HepG2 (cell line): ENCODE results near the gene TOR2A. TPM values are rescaled to one million over a fixed set of nuclear protein-coding genes. Genes with fewer than 3 reads are reported as not detected.
A peak's percentile ranks its signal among the peaks of the same experiment; 100 is the strongest.

Source experiments
- HCFC1 ChIP-seq: fragments of 150-350 bp; IDR thresholded peaks from 2 replicates; pipeline ENCODE4 v1.6.1; 2014; ENCODE audit warnings: low read depth, low read length
- NKX3-1 ChIP-seq: sonication (generic); formaldehyde crosslinking; IDR thresholded peaks from 2 replicates; pipeline ENCODE4 v1.5.0; 2020; ENCODE audit warnings: missing genetic modification reagents
- POLR2AphosphoS2 ChIP-seq: IDR thresholded peaks from 2 replicates; pipeline ENCODE4 v1.6.1; 2011; ENCODE audit warnings: low read depth, low read length, improper control_type of control experiment
- SATB2 ChIP-seq: sonication (generic); formaldehyde crosslinking; IDR thresholded peaks from 2 replicates; pipeline ENCODE4 v1.5.0; 2020; ENCODE audit warnings: missing genetic modification reagents
- SKI ChIP-seq: fragments of 450-650 bp; IDR thresholded peaks from one replicate; pipeline ENCODE4 v1.6.1; 2018; ENCODE audit warnings: mild to moderate bottlenecking; ENCODE audit not compliant: partially characterized antibody
- SPEN ChIP-seq: sonication (generic); formaldehyde crosslinking; IDR thresholded peaks from 2 replicates; pipeline ENCODE4 v1.5.1; 2020; ENCODE audit warnings: low read depth, mild to moderate bottlenecking, missing genetic modification reagents
- TRIM24 ChIP-seq: sonication (generic); formaldehyde crosslinking; IDR thresholded peaks from 2 replicates; pipeline ENCODE4 v1.8.0; 2022; ENCODE audit warnings: mild to moderate bottlenecking, missing genetic modification reagents
- ZFP1 ChIP-seq: IDR thresholded peaks from 2 replicates; pipeline ENCODE4 v1.6.1; 2016
- ZNF10 ChIP-seq: sonication (generic); formaldehyde crosslinking; IDR thresholded peaks from 2 replicates; pipeline ENCODE4 v1.4.0; 2020; ENCODE audit warnings: mild to moderate bottlenecking, low read depth, missing genetic modification reagents, borderline replicate concordance
- ZNF264 ChIP-seq: sonication (generic); formaldehyde crosslinking; IDR thresholded peaks from 2 replicates; pipeline ENCODE4 v1.4.0; 2020; ENCODE audit warnings: missing genetic modification reagents
- ZNF737 ChIP-seq: sonication (generic); formaldehyde crosslinking; IDR thresholded peaks from 2 replicates; pipeline ENCODE4 v1.5.0; 2020; ENCODE audit warnings: missing genetic modification reagents, mild to moderate bottlenecking, borderline replicate concordance
- ZNF883 ChIP-seq: sonication (generic); formaldehyde crosslinking; IDR thresholded peaks from 2 replicates; pipeline ENCODE4 v1.5.1; 2020; ENCODE audit warnings: mild to moderate bottlenecking, missing genetic modification reagents; ENCODE audit errors: not compliant biosample characterization
- polyA plus RNA-seq, 8 experiments: library from polyadenylated mRNA; depleted of rRNA in 3 of 8; stranded (reverse) in 7 of 8; unstranded in 1 of 8; fragments of >200 nt; fragmentation: Illumina TruSeq in 4 of 8; extraction: Trizol in 4 of 8; gene quantifications; 2 replicates each; pipeline versions ENCODE4 v1.2.1 to v1.2.3, GENCODE V29; 2011 to 2016; ENCODE audit warnings: low read depth in 4 of 8, missing spikeins in 1 of 8, mixed read lengths in 1 of 8; ENCODE audit not compliant: insufficient read depth in 1 of 8
- total RNA-seq, 5 experiments: library from RNA; depleted of rRNA; stranded (reverse); fragments of >200 nt; fragmentation: Illumina TruSeq; extraction: Trizol; gene quantifications; 2 replicates each; pipeline ENCODE4 v1.2.3, GENCODE V29; 2016; ENCODE audit warnings: low read depth in 1 of 5
- TF ChIP-seq, protein P1 (sequence below): sonication (generic); formaldehyde crosslinking; IDR thresholded peaks from 2 replicates; pipeline ENCODE4 v1.8.1; 2023; ENCODE audit warnings: mild to moderate bottlenecking, moderate library complexity, missing genetic modification reagents
- TF ChIP-seq, protein P2 (sequence below): sonication (generic); formaldehyde crosslinking; IDR thresholded peaks from 2 replicates; pipeline ENCODE4 v1.5.0; 2020; ENCODE audit warnings: mild to moderate bottlenecking, missing genetic modification reagents, borderline replicate concordance
- TF ChIP-seq, protein P3 (sequence below): sonication (generic); formaldehyde crosslinking; IDR thresholded peaks from 2 replicates; pipeline ENCODE4 v1.5.0; 2020; ENCODE audit warnings: missing genetic modification reagents
- TF ChIP-seq, protein P4 (sequence below): sonication (generic); formaldehyde crosslinking; IDR thresholded peaks from 2 replicates; pipeline ENCODE4 v1.4.0; 2020; ENCODE audit warnings: missing genetic modification reagents
- TF ChIP-seq, protein P5 (sequence below): IDR thresholded peaks from 2 replicates; pipeline ENCODE4 v1.6.1; 2016; ENCODE audit warnings: missing genetic modification reagents, missing compliant biosample characterization
- TF ChIP-seq, protein P6 (sequence below): sonication (generic); formaldehyde crosslinking; IDR thresholded peaks from 2 replicates; pipeline ENCODE4 v1.4.0; 2020; ENCODE audit warnings: missing genetic modification reagents
- TF ChIP-seq, protein P7 (sequence below): sonication (generic); formaldehyde crosslinking; IDR thresholded peaks from 2 replicates; pipeline ENCODE4 v1.5.1; 2020; ENCODE audit warnings: mild to moderate bottlenecking, moderate library complexity, missing genetic modification reagents
- TF ChIP-seq, protein P8 (sequence below): sonication (generic); formaldehyde crosslinking; IDR thresholded peaks from 2 replicates; pipeline ENCODE4 v1.4.0; 2020; ENCODE audit warnings: missing genetic modification reagents

Gene TOR2A
- total and polyA plus RNA-seq, 2 of the 13 experiments (the other 11 are each of a cell fraction or from before 2014, with no cell fraction given): 3.5 to 7.2 TPM

DNA sequence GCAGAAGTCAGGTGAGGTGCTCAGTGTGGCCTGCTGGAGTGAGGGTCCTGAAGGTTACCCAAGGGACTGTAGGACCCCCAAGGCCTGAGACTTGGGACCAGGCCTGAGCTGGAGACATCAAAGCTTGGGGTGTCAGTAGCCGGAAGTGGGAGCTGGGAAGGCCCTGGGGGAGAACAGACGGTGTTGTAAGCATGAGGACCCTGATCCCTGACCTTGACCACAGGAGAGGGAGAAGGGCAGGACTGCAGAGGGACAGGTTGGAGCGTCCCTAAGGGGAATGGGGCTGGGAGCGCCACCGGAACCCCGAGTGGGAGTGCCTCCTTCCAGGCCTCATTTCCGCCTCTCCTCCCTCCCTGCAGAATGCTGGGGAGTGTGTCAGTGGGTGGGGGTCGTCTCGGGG lies 18.7 kb downstream of the TOR2A start (continued):
- TF ChIP-seq HCFC1 (no peak), TRIM24 (no peak), ZFP1 (CRISPR knock-in tag) (no peak), POLR2AphosphoS2 (no peak), ZNF10 (CRISPR knock-in tag) (no peak), SATB2 (no peak), SPEN (CRISPR knock-in tag) (peak; percentile 6; the same call in 1 of the 2 replicates), ZNF883 (CRISPR knock-in tag) (no peak), NKX3-1 (no peak), ZNF737 (CRISPR knock-in tag) (no peak), ZNF264 (CRISPR knock-in tag) (no peak), SKI (no peak)
- TF ChIP-seq, protein P1, sequence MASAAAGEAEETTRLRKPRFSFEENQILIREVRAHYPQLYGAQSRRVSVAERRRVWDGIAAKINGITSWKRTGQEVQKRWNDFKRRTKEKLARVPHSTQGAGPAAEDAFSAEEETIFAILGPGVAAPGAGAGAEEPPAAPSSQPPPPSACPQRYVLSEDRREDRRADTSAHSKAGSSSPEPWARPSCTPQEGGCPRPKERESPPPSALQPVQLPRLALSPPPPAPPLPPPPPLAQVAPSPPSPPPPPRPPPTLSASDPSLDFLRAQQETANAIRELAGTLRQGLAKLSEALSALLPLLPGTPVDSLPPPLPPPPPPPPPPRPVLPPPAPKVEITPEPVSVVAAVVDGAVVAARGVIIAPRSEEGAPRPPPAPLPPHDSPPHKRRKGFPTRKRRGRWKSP (CRISPR knock-in tag): no peak
- TF ChIP-seq, protein P2, sequence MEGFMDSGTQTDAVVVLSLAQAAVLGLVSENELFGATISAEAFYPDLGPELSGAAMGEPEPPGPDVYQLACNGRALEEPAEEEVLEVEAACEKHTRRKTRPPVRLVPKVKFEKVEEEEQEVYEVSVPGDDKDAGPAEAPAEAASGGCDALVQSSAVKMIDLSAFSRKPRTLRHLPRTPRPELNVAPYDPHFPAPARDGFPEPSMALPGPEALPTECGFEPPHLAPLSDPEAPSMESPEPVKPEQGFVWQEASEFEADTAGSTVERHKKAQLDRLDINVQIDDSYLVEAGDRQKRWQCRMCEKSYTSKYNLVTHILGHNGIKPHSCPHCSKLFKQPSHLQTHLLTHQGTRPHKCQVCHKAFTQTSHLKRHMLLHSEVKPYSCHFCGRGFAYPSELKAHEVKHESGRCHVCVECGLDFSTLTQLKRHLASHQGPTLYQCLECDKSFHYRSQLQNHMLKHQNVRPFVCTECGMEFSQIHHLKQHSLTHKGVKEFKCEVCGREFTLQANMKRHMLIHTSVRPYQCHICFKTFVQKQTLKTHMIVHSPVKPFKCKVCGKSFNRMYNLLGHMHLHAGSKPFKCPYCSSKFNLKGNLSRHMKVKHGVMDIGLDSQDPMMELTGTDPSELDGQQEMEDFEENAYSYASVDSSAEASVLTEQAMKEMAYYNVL: no peak
- TF ChIP-seq, protein P3, sequence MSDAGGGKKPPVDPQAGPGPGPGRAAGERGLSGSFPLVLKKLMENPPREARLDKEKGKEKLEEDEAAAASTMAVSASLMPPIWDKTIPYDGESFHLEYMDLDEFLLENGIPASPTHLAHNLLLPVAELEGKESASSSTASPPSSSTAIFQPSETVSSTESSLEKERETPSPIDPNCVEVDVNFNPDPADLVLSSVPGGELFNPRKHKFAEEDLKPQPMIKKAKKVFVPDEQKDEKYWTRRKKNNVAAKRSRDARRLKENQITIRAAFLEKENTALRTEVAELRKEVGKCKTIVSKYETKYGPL (CRISPR knock-in tag): no peak
- TF ChIP-seq, protein P4, sequence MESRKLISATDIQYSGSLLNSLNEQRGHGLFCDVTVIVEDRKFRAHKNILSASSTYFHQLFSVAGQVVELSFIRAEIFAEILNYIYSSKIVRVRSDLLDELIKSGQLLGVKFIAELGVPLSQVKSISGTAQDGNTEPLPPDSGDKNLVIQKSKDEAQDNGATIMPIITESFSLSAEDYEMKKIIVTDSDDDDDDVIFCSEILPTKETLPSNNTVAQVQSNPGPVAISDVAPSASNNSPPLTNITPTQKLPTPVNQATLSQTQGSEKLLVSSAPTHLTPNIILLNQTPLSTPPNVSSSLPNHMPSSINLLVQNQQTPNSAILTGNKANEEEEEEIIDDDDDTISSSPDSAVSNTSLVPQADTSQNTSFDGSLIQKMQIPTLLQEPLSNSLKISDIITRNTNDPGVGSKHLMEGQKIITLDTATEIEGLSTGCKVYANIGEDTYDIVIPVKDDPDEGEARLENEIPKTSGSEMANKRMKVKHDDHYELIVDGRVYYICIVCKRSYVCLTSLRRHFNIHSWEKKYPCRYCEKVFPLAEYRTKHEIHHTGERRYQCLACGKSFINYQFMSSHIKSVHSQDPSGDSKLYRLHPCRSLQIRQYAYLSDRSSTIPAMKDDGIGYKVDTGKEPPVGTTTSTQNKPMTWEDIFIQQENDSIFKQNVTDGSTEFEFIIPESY (CRISPR knock-in tag): no peak
- TF ChIP-seq, protein P5, sequence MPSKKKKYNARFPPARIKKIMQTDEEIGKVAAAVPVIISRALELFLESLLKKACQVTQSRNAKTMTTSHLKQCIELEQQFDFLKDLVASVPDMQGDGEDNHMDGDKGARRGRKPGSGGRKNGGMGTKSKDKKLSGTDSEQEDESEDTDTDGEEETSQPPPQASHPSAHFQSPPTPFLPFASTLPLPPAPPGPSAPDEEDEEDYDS (CRISPR knock-in tag): no peak
- TF ChIP-seq, protein P6, sequence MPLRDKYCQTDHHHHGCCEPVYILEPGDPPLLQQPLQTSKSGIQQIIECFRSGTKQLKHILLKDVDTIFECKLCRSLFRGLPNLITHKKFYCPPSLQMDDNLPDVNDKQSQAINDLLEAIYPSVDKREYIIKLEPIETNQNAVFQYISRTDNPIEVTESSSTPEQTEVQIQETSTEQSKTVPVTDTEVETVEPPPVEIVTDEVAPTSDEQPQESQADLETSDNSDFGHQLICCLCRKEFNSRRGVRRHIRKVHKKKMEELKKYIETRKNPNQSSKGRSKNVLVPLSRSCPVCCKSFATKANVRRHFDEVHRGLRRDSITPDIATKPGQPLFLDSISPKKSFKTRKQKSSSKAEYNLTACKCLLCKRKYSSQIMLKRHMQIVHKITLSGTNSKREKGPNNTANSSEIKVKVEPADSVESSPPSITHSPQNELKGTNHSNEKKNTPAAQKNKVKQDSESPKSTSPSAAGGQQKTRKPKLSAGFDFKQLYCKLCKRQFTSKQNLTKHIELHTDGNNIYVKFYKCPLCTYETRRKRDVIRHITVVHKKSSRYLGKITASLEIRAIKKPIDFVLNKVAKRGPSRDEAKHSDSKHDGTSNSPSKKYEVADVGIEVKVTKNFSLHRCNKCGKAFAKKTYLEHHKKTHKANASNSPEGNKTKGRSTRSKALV: no peak
- TF ChIP-seq, protein P7, sequence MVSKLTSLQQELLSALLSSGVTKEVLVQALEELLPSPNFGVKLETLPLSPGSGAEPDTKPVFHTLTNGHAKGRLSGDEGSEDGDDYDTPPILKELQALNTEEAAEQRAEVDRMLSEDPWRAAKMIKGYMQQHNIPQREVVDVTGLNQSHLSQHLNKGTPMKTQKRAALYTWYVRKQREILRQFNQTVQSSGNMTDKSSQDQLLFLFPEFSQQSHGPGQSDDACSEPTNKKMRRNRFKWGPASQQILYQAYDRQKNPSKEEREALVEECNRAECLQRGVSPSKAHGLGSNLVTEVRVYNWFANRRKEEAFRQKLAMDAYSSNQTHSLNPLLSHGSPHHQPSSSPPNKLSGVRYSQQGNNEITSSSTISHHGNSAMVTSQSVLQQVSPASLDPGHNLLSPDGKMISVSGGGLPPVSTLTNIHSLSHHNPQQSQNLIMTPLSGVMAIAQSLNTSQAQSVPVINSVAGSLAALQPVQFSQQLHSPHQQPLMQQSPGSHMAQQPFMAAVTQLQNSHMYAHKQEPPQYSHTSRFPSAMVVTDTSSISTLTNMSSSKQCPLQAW: 0 out of 2 replicates have a peak, but pooled peaks have one; percentile 9
- TF ChIP-seq, protein P8, sequence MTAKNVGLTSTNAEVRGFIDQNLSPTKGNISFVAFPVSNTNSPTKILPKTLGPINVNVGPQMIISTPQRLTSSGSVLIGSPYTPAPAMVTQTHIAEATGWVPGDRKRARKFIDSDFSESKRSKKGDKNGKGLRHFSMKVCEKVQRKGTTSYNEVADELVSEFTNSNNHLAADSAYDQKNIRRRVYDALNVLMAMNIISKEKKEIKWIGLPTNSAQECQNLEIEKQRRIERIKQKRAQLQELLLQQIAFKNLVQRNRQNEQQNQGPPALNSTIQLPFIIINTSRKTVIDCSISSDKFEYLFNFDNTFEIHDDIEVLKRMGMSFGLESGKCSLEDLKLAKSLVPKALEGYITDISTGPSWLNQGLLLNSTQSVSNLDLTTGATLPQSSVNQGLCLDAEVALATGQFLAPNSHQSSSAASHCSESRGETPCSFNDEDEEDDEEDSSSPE (CRISPR knock-in tag): no peak
